GM19023 (cell line): ENCODE data around the gene COPS9.

ENCODE experiments used
- ATAC-seq: cut with Tn5 transposase; IDR thresholded peaks from one replicate; pipeline ENCODE4 v1.9.1; 2021; ENCODE audit warnings: mild to moderate bottlenecking, moderate library complexity; ENCODE audit not compliant: unreplicated experiment

Gene COPS9

DNA sequence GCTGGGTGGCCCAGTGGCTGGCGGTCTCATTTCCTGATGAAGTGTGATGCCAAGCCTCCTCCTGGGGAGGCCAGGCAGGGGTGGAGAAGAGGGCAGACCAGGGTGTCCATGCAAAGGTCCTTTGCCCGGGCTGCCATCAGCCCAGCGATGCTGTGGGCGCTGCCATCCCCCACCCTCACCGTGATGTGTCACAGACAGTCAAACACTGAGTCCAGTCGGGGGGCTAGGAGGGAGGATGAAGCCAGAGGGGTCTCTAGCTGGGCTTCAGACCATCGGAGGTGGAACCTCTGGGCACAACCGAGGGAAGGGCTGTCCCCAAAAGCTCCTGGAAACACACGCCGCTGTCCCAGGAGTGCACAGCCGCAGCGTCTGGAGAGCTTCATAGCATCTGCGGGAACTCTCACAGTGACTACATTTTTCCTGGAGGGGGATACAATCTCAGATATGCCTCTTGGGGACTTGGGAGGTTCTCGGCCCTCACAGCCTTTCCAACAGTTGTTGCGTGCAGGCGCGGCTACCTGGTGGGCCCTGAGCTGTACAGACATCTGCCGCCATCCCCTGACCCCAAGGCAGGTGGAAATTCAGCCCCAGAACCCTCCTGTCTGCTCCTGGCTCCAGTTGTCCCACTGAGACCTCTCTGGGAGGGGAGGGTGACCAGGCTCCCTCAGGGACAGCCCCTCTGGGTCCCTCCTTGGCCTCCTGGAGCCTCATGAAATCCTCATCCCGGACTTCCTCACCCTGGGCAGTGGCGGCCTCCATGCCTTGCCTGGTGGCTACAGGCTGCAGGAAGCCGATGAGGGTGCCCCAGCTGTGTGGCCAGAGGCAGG, 30.9 kb upstream of the COPS9 start:
- ATAC-seq, result no peak

DNA sequence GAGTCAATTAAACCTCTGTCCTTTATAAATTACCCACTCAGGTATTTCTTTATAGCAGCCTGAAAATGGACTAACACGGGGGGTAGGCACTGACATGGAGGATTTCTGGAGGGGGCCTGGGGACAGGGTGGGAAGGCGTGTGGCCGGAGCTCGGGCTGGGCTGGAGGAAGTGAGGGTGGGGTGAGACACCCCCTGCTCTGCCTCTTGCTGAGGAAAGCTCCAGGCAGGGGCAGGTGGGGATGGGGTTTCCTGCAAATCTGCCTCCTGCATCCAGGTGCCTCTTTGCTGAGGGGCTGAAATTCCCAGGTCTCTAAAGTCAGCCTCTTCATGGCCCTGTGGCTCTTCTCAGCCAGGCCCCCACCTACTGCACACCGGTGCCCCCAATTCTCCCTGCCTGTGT, 30.1 kb upstream of the COPS9 start:
- no peak for ATAC-seq

DNA sequence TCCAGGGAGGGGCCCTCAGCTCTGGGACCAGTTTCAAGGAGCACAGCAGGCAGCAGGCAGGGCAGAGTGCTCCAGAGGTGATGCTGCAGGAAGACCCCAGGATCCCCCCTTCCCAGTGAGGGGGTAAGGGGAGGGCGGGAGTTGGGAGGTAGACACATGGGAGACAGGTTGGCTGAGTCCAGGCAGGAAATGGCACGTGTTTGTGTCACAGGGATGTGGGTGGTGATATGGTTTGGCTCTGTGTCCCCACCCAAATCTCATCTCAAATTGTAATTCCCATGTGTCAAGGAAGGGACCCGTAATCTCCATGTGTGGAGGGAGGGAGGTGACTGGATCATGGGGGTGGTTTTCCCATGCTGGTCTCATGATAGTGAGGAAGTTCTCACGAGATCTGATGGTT, 29.6 kb upstream of the COPS9 start:
- no peak for ATAC-seq

DNA sequence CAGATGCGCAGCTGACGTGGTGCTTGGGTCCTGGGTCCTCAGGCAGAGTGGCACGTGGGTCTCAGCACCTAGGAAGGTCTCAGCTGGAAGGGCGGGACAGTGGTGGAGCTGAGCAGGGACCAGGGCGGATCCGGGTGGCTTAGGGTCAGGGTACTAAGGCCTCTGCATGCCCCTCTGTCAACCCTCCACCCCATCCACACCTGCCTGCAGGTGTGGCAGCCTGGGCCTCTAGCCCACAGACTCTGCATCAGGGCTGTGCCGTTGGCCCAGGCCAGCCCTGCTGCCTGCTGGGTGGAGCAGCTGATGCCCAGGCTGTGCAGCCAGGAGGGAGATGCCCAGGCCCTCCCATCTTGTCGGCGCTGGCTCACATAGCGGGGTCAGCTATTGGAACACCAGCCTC, 28.9 kb upstream of the COPS9 start:
- ATAC-seq, result no peak

DNA sequence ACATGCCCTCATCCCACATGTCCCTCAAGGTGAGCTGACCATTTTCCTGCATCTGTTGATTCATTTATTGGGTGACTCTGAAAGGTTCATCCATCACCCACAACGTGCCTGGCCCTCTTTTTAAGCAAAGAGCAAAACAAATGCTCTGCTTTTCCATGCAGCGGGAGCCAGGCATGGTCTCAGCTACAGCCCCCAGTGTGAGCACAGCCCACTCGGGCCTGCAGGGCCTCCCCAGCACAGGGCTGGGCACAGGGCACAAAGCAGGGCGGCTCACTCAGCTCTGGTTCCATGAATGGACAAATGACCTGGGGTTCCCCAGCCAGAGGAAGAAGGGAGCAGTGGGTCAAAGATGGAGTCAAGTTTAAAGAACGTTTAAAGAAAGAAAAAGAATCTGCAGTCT, 28.5 kb upstream of the COPS9 start:
- no peak for ATAC-seq

DNA sequence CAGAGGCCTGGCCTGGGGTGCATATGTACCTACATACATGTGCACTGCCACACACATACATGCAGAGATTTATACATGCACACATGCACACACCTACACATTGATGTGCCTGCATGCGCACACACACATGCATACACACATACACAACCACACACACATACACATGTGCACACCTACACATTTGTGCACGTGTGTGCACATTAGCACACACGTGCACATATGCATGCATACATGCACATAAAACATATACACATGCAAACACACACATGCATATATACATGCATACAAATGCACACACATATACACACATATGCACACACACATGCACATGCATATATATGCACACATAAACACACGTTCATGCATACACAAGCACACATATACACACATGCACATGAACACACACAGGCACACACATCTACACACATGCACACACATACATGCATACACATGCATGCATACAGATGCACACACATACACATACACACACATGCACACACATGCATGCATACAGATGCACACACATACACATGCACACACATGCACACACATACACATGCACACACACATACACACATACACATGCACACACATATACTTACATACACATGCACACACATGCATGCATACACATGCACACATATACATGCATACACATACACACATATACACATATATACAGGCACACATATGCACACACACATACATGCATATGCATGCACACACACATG, 27.9 kb upstream of the COPS9 start:
- no peak for ATAC-seq

DNA sequence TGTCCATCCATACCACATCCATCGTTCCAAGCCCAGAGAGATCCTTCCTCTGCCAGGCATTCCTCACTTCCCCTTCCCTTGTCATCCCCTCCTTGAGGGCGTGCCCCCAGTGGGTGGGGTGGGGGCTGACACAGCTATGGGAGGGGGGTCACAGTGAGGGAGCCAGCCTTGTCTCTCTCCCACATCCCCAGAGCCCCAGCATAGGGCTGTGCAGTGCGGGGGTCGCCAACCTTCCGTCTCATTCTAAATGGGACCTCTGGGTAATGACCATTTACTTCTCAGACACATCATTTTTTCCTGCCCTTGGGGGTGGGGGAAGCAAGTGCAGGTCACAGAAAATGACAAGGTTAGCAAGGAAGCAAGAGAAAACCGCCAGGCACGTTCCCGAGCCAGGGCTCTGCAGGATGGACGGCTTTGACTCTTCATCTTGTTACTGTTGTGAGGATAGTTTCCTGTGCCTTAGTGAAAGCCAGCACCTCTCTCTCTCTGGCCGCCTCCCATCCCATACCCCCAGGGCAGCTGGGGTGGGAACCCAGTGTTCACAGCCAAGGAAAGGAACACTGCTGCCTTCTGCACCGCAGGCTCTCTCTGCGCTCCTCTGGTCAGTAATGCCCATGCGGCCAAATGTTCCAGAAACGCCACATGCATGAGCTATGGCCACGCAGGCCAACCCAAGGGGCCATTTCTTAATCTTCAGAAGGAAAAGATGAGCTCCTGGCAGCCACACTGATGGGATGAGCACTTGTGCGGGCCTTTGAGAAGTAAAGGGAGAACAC, 27.0 kb upstream of the COPS9 start:
- no peak for ATAC-seq

DNA sequence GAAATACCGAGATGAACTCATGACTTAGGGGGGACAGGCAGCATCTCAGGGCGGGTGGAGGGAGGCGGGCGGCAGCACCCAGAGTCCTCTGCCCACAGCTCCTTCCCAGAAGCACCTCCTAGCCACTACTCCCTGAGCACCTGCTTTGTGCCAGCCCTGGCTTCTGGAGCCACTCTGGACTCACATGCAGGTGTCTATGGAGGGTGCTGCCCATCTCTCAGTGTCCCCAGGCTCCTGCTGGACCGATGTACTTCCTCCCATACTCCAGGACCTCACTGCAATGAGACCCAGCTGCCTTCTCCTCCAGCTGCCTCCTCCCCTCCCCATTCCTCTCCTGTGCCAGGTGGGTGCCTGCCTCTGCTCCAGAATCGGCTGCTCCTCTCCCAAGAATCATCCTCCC, 26.4 kb upstream of the COPS9 start:
- ATAC-seq, result no peak

DNA sequence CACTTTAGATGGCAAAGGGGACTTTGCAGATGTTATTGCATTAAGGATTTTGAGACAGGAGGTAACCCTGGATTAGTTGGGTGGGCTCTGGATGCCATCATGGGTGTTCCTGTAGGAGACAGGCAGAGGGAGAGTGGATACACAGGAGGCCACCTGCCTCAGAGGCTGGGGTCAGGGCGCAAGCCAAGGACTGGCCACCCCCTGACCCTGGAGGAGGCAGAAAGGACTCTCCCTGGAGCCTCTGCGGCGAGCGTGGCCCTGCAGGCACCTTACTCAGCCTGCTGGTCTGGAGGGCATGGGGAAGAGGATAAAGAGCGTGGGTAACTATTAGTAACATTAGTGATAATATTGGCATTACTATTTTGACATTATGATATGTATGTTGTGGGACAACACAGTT, 25.9 kb upstream of the COPS9 start:
- no peak for ATAC-seq

DNA sequence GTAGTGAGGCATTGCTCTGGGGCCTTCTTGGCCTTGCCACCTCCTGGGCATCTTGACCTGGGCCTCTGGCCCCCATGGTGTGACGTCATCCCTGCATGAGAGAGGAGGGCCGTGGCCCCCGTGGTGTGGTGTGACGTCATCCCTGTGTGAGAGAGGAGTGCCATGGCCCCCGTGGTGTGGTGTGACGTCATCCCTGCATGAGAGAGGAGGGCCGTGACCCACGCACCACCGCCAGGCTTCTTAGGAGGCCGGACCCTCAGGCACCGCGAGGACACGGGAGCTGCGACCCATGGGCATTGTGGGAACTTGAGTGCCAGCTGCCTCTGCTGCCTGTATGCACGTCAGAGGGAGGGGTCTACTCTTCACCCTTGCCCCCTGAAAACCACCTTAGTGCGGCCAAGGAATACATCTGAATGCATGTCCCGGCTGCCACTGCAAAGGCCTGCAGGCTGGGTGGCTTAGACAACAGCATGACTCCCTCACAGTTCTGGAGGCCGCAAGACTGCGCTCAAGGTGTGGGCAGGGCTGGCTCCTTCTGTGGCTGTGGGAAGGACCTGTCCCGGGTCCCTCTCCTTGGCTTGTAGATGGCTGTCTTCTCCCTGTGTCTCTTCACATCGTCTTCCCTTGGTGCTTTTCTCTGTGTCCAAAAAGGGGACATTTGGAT, 25.1 kb upstream of the COPS9 start:
- ATAC-seq, result no peak

DNA sequence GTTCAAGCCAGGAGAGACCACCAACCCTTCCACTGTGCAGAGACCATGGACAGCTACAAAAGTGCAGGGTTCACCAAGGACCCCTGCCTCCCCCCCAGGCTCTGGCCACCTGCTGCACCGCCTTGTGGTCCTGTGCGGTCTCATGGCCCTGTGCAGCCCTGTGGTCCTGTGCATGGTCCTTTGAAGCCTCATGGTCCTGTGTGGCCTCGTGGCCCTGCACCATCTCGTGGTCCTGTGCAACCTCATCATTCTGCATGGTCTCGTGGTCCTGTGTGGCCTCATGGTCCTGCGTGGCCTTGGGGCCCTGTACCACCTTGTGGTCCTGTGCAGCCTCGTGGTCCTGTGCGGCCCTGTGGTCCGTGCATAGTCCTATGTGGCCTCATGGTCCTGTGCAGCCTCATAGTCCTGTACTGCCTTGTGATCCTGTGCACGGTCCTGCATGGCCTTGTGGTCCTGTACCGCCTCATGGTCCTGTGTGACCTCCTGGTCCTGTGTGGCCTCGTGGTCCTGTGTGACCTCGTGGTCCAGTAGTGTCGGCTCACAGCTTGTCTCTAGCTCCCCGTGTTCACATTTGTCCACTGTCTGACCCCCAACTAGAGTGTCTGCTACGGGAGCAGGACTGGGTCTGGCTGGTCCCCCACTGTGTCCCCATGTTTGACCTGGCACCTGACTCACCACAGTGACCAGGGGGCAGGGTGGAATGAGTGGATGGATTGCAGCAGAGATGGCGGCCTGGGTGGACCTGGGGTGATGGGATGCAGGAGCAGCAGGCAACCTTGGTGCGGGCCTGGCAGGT, 24.4 kb upstream of the COPS9 start:
- no peak for ATAC-seq

DNA sequence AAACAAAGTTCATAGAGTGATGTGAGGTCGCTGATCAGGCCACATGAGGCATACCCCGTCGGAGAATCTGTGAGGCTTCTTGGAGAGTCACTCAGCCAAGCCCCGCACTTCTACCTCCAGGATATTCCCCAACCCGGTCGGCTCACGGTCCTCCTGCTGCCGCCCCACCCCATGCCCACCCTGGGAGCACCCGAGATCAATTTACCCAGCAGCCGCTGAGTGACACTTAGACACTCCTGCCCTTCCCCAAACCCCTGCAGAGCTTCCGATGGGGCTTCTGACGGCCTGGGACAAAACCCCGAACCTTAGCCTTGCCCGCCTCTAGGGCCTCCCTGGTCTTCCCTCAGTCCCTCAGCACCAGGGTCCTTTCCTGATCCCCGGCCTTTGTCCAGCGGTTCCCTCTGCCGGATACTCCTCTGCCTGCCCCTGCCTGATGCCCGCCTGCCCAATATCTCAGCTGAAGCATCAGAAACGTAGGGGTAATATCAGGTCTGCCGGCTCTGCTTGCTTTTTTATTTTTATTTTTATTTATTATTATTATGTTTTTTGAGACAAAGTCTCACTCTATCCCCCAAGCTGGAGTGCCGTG, 23.2 kb upstream of the COPS9 start:
- no peak for ATAC-seq

DNA sequence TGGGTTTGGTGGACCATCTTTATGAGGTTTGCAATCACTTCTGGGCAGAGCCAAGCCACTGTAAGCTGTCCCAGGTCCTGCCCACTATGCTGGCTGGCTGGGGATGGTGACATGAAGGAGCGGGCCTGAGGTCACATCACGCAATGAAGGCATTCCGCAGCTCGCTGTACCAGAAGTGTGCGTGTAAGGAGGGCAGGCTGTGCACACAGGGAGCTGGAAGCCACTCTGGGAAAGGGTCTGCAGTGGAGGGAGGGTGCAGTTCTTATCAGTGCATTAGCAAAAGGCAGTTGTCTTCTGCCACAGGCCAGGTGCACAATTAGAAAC, 21.0 kb upstream of the COPS9 start:
- ATAC-seq, result no peak

DNA sequence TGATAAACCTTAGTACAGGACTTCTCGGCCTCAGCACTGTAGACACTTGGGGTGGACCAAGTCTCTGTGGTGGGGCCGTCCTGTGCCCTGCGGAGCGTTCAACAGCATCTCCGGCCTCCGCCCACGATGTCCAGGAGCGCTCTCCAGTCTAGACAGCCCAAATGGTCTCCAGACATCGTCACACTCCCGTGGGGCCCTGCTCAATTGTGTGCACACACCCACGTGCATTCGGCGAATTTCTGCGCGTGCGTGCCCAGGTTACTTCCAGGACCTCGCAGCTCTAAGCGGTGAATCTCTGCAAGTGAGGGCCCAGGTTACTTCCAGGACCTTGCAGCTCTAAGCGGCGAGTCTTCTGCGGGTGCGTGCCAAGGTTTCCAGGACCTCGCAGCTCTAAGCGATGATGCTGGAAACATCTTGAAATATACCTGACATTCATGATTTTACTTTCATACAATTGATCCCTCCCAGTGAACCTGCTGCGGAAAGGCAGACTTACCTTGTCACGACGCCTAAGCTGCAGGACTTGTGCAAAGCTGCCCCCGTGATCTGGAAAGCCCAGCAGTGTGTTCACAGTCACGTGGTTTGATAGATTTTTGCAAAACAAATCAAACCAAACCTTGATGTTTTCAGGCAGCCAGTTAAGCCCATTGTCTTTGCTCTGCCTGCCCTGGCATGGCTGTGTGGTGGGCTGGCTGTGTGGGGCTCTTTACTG, 20.5 kb upstream of the COPS9 start:
- ATAC-seq, result no peak

DNA sequence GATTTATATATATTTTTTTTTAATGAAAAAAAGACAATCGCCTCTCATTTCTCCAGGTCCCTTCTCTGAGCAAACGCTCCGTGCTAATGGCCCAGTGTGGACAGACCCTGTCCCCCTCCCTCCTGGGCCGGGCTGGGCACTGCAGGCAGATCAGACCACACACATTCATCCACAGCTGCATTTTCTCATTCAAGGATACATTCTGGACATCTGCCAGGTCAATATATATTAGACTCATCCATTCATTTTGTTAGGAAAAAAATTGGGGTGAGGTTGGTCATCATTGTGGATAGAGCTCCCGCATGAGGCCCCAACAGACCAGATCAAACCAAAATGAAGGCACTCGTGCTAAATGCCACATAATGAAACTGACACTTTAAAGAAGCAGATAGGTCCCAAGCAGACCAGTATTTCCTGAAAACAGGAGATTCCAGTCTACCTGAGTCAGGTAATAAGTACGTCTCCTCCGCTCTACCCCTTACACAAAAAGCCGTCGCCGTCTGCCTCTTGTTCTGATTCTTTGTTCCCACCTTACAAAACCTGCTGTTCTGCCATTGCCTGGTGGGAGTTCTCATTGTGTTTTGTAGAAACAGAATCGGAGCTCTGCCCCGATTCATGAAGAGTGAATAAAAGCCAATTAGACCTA, 19.8 kb upstream of the COPS9 start:
- ATAC-seq, result no peak

DNA sequence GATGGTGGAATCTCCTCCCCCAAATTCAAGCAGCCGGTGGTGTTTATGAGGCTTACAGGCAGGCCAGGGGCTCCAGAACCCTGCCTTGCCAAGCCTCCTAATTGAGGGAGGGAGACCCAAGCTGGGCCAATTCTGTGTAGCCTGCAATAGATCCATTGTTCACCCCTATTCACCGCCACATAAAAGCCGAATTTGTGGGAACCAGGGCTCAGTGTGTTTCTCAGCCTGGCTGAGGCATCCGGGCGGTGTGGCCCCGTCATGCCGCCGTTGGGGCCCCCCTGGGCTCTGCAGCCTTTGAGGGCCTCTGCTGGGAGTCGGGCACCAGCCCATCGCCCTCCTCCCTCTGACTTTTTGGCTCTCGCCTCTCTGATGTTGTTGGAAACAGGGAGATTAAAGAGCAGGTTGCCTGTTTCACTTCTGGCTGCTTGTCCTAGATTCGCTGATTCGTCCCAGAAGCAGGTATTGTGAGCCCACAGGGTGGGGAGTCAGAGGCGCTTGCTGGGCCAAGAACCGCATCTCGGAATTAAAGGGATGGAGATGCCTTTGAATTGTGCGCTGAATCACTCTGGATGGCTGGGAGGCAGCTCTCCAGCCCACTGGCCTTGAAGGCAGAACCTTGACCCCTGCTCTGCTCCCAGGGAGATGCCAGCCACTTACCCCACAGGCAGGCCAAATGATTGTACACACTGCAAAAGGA, 19.1 kb upstream of the COPS9 start:
- ATAC-seq, result no peak

DNA sequence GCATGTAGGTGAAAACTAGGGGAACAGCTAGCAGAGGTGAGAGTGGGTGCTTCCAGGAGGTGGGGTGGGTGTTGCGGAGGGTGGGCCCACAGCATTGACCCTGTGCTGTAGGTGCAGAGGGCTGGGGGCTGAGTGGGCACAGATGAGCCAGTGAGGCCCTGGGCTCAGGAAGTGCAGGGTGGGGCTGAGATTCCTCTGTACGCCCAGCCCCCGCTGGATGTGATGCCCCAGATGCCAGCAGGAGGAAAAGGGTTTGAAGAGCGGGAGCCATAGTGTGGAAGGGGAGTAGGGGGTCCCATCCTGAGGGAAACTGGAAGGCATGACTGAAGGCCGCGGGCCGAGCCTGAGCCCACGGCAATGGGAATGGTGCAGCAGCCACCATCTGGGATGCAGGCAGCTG, 18.5 kb upstream of the COPS9 start:
- ATAC-seq, result no peak

DNA sequence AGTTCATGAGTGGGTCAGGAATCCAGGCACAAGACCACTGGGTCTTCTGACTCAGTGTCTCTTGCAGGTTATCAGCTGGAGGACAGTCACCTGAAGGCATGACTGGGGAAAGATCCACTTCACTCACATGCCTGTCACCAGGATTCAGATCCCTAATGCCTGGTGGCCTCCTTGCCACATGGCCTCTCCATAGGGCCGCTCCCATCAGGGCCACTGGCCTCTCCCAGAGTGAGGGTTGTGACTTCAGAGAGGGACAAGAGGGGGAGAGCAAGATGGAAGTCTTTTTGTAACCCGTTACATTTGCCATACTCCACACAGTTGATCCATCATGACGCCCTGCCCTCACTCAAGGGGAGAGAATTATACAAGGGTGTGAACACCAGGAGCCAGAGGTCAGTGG, 17.3 kb upstream of the COPS9 start:
- no peak for ATAC-seq
